Gastrocnemius medialis (tissue), 4 donors: ENCODE data around the gene PLEKHM1.
"Not testable (repeated sequence)": the region's sequence is repeated elsewhere in the genome, so short reads cannot be mapped to it uniquely, and the experiment has no call there.

Source experiments
- CTCF ChIP-seq, 5 experiments: fragments of 450-650 bp in 3 of 5; fragments of 200-600 bp in 2 of 5; sonication (generic) in 2 of 5; IDR thresholded peaks in 4 of 5; conservative IDR thresholded peaks in 1 of 5; 1 replicate in 4 of 5; 2 replicates in 1 of 5; pipeline ENCODE4 v1.5.1; 2016 to 2019; ENCODE audit warnings: antibody characterized with exemption in 5 of 5, mild to moderate bottlenecking in 3 of 5, moderate library complexity in 3 of 5
- POLR2A ChIP-seq, 2 donors: fragments of 450-650 bp; IDR thresholded peaks; one replicate each; pipeline ENCODE4 v1.6.1; 2017; ENCODE audit warnings: antibody characterized with exemption in 2 of 2, mild to moderate bottlenecking in 2 of 2, moderate library complexity in 2 of 2

- peak in 2 of 5 experiments; percentile 13 to 15 for TF ChIP-seq CTCF (IDR thresholded peaks at IDR 0.05 in 4 of 5, conservative IDR thresholded peaks at IDR 0.05 in 1 of 5)
- TF ChIP-seq POLR2A (IDR thresholded peaks at IDR 0.05) = not testable (repeated sequence)
These were observed 10.7 kb upstream of the PLEKHM1 start for GRCh38 chr17:45501092-45501707.
